SK-MEL-5 (cell line): Measurements from ENCODE around the gene FOXC1. TPM values are rescaled to one million over a fixed set of nuclear protein-coding genes. Genes with fewer than 3 reads are reported as not detected.

Source experiments
- DNase-seq: peaks from one replicate; pipeline ENCODE4 v3.0.0-alpha.2; 2016; ENCODE audit warnings: low read depth, low spot score
- in situ Hi-C: cut with HindIII; loops from 2 replicates; pipeline ENCODE4 v1.10.0; 2016; ENCODE audit warnings: low sequenced_read_pairs, high pct_unique_total_duplicates, low pct_unique_long_range_greater_than_20kb
- total RNA-seq: library from RNA; depleted of rRNA; stranded (reverse); fragments of >200 nt; shearing (Covaris generic); gene quantifications from 2 replicates; pipeline ENCODE4 v1.2.3, GENCODE V29; 2014

The FOXC1 gene
- total RNA-seq, 1 experiment from 2014 or later: 9.4 TPM

DNA sequence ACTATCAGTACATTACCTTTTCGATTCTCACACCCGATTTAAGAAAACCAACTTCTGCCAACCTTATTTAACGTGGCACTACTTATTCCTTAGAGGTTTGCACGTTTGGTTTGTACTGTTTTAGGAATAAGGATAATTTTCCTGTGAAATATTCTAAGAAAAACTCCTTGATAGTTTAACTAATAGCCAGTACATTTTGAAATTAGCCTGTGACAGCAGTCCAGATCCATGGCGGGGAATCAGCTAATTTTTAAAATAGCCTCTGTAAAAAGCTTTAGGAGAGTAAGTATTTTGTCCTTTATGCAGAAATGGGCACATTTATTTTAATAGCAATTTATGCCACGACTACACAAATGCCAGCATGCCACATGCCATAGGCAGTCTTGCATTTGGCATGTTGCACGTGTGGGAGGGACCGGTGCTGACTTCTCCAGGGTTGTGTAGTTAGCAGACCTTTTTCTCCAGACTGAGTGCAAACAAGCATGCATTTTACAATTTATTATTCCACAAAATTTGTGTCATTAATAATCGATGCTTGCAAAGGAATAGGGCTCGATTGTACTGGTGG lies 6.2 kb downstream of the FOXC1 start:
- in situ Hi-C loops: no loop called here

DNA sequence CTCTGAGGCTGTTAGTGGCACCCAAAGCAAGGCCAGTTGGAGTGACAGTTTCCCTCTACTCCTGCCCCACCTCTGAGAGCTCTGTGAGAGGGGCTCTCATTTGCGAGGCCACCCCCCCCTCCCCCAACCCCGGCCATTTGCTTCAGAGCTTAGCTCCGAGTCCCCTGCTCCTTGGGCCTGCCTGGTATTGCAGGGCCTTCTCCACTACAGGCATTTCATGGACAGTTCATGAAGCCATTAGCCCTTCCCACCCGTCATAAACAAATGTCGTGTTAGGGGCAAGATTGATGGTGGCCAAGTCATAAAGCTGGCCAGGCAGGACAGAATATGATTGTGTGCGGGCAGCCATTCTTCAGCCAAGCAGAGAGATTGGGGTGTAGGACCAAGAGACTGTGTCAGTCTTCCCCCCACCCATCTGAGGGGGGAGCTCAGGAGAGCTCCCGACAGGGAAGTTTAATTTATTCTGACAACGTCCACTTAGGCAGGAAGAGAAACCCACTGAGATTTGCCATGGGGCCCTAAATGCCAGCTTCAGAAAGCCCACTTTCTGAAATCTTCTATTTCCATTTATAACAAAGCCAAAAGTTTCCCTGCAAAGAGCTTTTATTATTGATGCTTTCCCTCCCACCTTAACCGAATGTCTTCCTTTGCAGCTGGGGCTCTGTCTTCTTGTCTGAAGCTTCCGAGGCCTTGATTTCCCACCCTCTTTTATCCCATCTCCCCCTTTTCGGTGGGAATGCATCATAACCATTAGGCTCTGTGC lies 7.2 kb downstream of the FOXC1 start:
- in situ Hi-C loops: no loop called here
- DNase-seq: no peak

More for the DNA sequence above, 6.2 kb downstream of the FOXC1 start:
- DNase-seq: no peak

- no peak for DNase-seq
- in situ Hi-C loops: no loop called here
Observed at GRCh38 chr6:1617466-1618310, 8.0 kb downstream of the FOXC1 start.

- in situ Hi-C loops: no loop called here
- no peak for DNase-seq
Observed at GRCh38 chr6:1618311-1619097, 8.8 kb downstream of the FOXC1 start.

- no peak for DNase-seq
- in situ Hi-C loops: no loop called here
Observed at GRCh38 chr6:1619098-1619672, 9.5 kb downstream of the FOXC1 start.

DNA sequence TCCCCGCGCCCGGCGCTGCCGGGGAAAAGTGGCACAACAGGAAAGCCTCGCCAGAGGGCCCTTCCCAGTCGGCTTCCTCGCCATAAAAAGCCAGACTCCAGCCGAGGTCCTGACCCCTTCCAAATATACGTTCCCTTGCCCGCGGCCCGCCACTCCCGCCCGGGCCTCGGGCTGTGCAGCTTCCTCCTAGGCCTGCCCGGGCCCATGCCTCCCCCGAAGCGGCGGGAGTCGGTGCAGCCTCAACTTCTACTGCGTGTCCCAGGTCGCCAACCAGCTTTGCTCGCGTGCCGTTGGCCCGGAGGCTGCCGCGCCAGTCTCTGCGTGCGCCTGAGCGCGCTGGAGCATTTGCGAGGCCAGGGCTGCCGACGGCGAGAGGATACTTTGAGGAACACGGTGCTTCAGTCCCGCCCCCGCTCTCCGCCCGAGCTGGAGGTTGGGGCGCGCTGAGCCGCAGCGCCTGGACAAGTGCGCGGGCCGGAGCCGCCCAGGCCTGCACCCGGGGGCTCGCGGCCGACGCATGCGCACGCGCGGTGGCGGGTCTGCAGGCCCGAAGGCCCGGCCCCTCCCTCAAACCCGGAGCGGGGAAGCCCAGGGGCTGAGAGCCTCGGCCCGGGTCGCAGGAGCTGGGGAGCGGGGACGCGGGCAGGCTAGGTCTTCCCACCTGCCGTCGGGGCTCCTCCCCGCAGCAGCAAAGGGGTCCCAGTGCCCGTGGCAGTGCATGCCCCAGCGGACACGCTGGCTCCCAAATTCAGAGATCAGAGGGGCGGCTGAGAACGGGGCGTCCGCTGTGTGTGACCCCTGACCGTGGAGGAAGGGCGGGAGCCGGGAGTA lies 10.2 kb downstream of the FOXC1 start:
- in situ Hi-C loops: no loop called here
- DNase-seq: no peak

DNA sequence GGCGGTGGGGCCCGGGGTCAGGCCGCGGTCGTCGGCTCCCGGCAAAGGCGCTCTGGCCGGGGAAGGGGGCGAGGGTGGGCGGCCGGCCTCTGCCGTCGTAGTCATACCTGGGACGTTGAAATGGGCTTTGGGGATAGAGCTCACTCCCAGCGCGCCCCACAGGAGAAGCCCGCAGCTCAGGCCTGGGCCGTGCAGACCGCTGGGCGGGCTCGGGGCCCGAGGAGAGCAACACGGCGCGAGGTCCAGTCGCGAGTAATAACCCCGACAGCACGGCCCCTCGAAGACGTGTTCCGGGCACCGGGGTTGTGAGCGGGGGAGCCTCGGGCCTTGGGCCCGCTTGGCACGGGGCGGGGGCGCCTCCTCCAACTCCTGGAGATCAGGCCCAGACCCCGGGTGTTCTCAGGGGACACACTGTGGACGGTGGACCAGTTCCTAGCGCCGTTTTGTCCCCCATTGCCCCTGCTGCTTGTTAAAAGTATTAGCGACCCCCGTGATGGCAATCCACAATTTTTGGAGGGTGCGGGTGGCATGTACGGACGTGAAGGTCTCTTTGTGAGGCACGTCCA lies 10.9 kb downstream of the FOXC1 start:
- in situ Hi-C loops: no loop called here

GRCh38 chr6:1621070-1621701 lies 11.5 kb downstream of the FOXC1 start:
- in situ Hi-C loops: no loop called here
- DNase-seq: no peak

More for the DNA sequence above, 10.9 kb downstream of the FOXC1 start:
- no peak for DNase-seq

DNA sequence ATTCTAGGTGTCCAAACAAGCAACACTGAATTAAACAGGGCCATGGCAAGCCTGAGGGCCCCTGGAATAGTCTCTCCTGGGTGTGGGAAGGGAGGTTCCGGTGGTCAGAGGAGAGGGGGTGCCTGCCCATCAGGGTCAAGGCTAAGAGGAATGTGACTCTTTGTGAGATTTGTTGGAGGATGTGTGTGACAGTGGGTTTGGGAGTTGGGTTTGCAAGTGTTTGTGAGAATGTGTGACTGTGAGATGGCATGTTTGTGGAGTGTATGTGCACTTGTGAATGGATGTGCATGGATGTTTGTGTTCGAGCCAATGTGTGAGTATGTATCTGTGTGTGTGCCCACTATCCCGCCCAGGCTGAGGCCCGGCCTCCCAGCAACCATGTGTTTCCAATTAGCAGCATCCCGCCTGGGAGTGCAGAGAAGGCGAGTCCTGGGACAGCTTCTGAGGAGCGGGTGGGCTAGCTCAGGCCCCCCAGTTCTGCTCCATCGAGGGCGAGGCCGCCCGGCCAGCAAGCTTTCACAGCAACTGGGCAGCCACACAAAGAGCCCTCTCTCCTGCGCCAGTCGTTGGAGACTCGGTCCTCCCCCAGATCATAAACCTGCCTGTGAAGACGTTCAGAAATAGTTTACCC lies 12.6 kb downstream of the FOXC1 start:
- DNase-seq: no peak
- in situ Hi-C loops: no loop called here

GRCh38 chr6:1622851-1623768 lies 13.4 kb downstream of the FOXC1 start:
- in situ Hi-C loops: no loop called here
- no peak for DNase-seq

DNA sequence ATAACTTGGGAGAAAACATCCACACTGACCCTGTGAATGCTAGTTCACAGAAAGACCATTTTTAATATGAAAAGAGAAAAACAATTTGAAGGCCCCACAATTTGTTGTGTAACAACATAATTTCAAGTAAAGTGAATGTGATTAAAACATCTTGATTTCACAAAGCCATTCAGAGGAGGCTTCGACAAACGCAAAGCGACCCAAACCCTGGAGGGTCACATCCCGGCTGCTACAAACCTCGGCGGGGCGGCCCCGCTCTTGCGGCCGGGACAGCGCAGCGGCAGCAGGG lies 14.0 kb downstream of the FOXC1 start:
- in situ Hi-C loops: no loop called here
- DNase-seq: no peak

- in situ Hi-C loops: no loop called here
- no peak for DNase-seq
Observed at GRCh38 chr6:1624058-1624850, 14.5 kb downstream of the FOXC1 start.

DNA sequence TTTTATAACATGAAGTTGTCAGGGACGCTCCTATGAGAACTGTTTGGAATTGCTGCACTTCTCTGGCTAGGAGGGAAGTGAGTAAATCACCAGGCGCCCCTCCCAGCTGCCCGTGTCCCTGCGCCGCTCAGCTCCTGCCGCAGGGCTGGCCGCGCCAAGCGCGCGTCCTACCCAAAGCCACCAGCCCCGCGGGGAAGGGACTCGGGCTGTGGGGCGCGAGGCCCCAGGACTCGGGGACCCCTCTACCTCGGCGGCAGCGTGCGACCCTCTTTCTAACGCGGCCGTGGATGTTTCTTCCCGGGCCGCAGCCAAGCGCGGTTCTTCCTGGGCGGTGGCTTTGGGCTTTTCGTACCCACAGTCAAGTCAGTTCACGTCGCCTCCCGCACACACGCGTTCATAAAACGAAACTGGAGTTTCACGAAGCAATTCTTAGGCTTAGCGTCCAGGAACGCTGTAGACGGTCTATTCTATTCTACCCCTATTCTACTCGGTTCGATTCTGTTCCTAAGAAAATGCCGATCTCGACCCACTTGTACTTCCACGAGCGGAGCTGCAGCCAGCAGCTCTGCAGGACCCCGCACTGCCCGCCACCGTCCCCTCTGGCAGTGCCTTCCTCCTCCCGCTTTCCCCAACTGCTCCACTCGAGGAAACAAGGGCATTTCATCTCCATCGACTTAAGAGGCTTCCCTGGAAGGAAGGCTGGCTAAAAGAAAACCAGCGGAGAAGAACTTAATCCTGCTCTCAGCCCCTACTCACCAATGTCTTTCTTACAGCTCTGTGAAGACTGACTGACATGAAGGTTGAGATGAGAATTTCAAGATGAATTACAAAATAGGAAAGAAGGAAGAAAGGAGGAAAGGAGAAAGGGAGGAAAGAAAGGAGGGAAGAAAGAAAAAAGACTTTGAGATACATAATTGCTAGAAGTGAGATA lies 15.4 kb downstream of the FOXC1 start:
- DNase-seq: no peak
- in situ Hi-C loops: loop anchor here (25.0 kb wide), 1 partner anchor 287 kb away; no protein-coding TSS in a partner anchor
